HEK293 (cell line): ENCODE measurements around the gene CSDE1.

Experiments used
- CTCF ChIA-PET: fragments of 350-600 bp; formaldehyde crosslinking; extraction: SDS; loops from one replicate; lab custom pipeline; 2021; ENCODE audit warnings: antibody characterized with exemption; lab: Yijun Ruan, JAX
- POLR2A ChIA-PET: fragments of 300-600 bp; formaldehyde crosslinking; extraction: SDS; loops from one replicate; lab custom pipeline; 2020; ENCODE audit warnings: antibody characterized with exemption, inconsistent platforms; lab: Yijun Ruan, JAX
- H3K27ac ChIP-seq: fragments of 200-500 bp; sonication (Bioruptor generic); 2 replicates; pipeline ENCODE4 v1.5.1; 2014; ENCODE audit warnings: low read depth, low read length, control low read depth, inconsistent platforms; ENCODE audit errors: extremely low read depth
- H3K36me3 ChIP-seq, 2 experiments: fragments of 200-500 bp in 1 of 2; sonication (Bioruptor generic) in 1 of 2; 1 replicate in 1 of 2; 2 replicates in 1 of 2; pipeline ENCODE4 v1.5.1; 2014 to 2017; ENCODE audit warnings: inconsistent platforms in 2 of 2, low read length in 2 of 2; ENCODE audit not compliant: control insufficient read depth in 2 of 2, insufficient read depth in 1 of 2
- H3K4me1 ChIP-seq: fragments of 200-500 bp; sonication (Bioruptor generic); 2 replicates; pipeline ENCODE4 v1.5.1; 2014; ENCODE audit warnings: mild to moderate bottlenecking, low read length, inconsistent platforms; ENCODE audit not compliant: control insufficient read depth, insufficient read depth
- H3K4me3 ChIP-seq: 2 replicates; pipeline ENCODE4 v1.5.1; 2011; ENCODE audit warnings: low read depth, mild to moderate bottlenecking, control low read depth, low read length, moderate library complexity
- H3K9me3 ChIP-seq: fragments of 200-500 bp; sonication (Bioruptor generic); 2 replicates; pipeline ENCODE4 v1.5.1; 2014; ENCODE audit warnings: low read depth, low read length, inconsistent platforms; ENCODE audit not compliant: control insufficient read depth, insufficient read depth
- KLF1 ChIP-seq: fragments of 450-650 bp; formaldehyde crosslinking; IDR thresholded peaks from 2 replicates; pipeline ENCODE4 v1.5.1; 2016; ENCODE audit warnings: missing biosample characterization, missing genetic modification characterization
- SCRT1 ChIP-seq: fragments of 450-650 bp; formaldehyde crosslinking; IDR thresholded peaks from 2 replicates; pipeline ENCODE4 v1.5.1; 2016; ENCODE audit warnings: missing biosample characterization, missing genetic modification characterization, borderline replicate concordance
- SP3 ChIP-seq: fragments of 450-650 bp; formaldehyde crosslinking; IDR thresholded peaks from 2 replicates; pipeline ENCODE4 v1.5.1; 2016; ENCODE audit warnings: missing biosample characterization, missing genetic modification characterization
- ZBTB48 ChIP-seq: fragments of 450-650 bp; formaldehyde crosslinking; IDR thresholded peaks from 2 replicates; pipeline ENCODE4 v1.5.1; 2016; ENCODE audit warnings: missing biosample characterization, missing genetic modification characterization
- ZBTB7A ChIP-seq: fragments of 450-650 bp; formaldehyde crosslinking; IDR thresholded peaks from 2 replicates; pipeline ENCODE4 v1.5.1; 2016; ENCODE audit warnings: low read depth, missing biosample characterization, missing genetic modification characterization
- ZFP69B ChIP-seq: fragments of 450-650 bp; formaldehyde crosslinking; IDR thresholded peaks from 2 replicates; pipeline ENCODE4 v1.5.1; 2016; ENCODE audit warnings: missing biosample characterization, missing genetic modification characterization
- ZNF133 ChIP-seq: fragments of 450-650 bp; formaldehyde crosslinking; IDR thresholded peaks from 2 replicates; pipeline ENCODE4 v1.5.1; 2016; ENCODE audit warnings: missing biosample characterization, missing genetic modification characterization
- ZNF184 ChIP-seq: fragments of 450-650 bp; IDR thresholded peaks from 2 replicates; pipeline ENCODE4 v1.5.1; 2018; ENCODE audit warnings: missing biosample characterization, mild to moderate bottlenecking, missing genetic modification characterization
- ZNF311 ChIP-seq: fragments of 450-650 bp; formaldehyde crosslinking; IDR thresholded peaks from 2 replicates; pipeline ENCODE4 v1.5.1; 2017; ENCODE audit warnings: missing biosample characterization, missing genetic modification characterization, borderline replicate concordance
- ZNF324 ChIP-seq: fragments of 450-650 bp; formaldehyde crosslinking; IDR thresholded peaks from 2 replicates; pipeline ENCODE4 v1.5.1; 2016; ENCODE audit warnings: missing biosample characterization, missing genetic modification characterization
- ZNF416 ChIP-seq: fragments of 450-650 bp; formaldehyde crosslinking; IDR thresholded peaks from 2 replicates; pipeline ENCODE4 v1.5.1; 2016; ENCODE audit warnings: missing biosample characterization, missing genetic modification characterization
- ZNF529 ChIP-seq: fragments of 450-650 bp; formaldehyde crosslinking; IDR thresholded peaks from 2 replicates; pipeline ENCODE4 v1.5.1; 2017; ENCODE audit warnings: missing genetic modification characterization, missing biosample characterization; ENCODE audit not compliant: insufficient replicate concordance
- ZNF596 ChIP-seq: fragments of 450-650 bp; IDR thresholded peaks from 2 replicates; pipeline ENCODE4 v1.5.0; 2018; ENCODE audit warnings: missing biosample characterization, mild to moderate bottlenecking, missing genetic modification characterization, moderate library complexity
- ZNF624 ChIP-seq: fragments of 450-650 bp; formaldehyde crosslinking; IDR thresholded peaks from 2 replicates; pipeline ENCODE4 v1.5.1; 2017; ENCODE audit warnings: missing biosample characterization, missing genetic modification characterization
- ZNF654 ChIP-seq: fragments of 450-650 bp; formaldehyde crosslinking; IDR thresholded peaks from 2 replicates; pipeline ENCODE4 v1.5.1; 2016; ENCODE audit warnings: low read depth, missing biosample characterization, missing genetic modification characterization
- ZNF670 ChIP-seq: fragments of 450-650 bp; formaldehyde crosslinking; IDR thresholded peaks from 2 replicates; pipeline ENCODE4 v1.5.1; 2016; ENCODE audit warnings: missing biosample characterization, missing genetic modification characterization, low read depth
- ZNF776 ChIP-seq: fragments of 450-650 bp; formaldehyde crosslinking; IDR thresholded peaks from 2 replicates; pipeline ENCODE4 v1.5.0; 2017; ENCODE audit warnings: missing biosample characterization, missing genetic modification characterization, borderline replicate concordance
- TF ChIP-seq, protein P1 (sequence below): fragments of 450-650 bp; formaldehyde crosslinking; IDR thresholded peaks from 2 replicates; pipeline ENCODE4 v1.5.1; 2016; ENCODE audit warnings: missing biosample characterization, missing genetic modification characterization
- TF ChIP-seq, protein P2 (sequence below): fragments of 450-650 bp; formaldehyde crosslinking; IDR thresholded peaks from 2 replicates; pipeline ENCODE4 v1.5.1; 2016; ENCODE audit warnings: missing biosample characterization, missing genetic modification characterization
- TF ChIP-seq, protein P3 (sequence below): fragments of 450-650 bp; formaldehyde crosslinking; IDR thresholded peaks from 2 replicates; pipeline ENCODE4 v1.5.1; 2016; ENCODE audit warnings: missing biosample characterization, missing genetic modification characterization
- TF ChIP-seq, protein P4 (sequence below): fragments of 450-650 bp; formaldehyde crosslinking; IDR thresholded peaks from 2 replicates; pipeline ENCODE4 v1.5.1; 2016; ENCODE audit warnings: missing biosample characterization, missing genetic modification characterization

The CSDE1 gene

DNA sequence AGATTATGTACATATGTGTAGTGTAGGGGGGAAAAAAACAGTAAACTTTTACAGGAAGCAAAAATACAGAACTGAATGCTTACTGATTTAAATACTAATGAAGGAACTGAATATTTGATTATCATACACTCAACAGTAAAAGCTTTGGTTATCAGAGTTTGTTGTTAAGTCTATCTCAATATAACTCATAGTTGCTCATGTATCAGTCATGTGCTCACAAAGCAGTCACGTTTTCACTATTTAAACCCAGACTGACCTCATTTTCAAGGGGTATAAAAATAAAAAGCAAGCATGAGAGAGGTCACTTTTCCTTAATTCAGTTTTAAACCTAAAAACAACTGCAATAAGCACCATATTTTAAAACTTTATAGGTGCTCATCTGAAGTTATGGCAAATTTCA lies 34.3 kb downstream of the CSDE1 start:
- ChIA-PET POLR2A (no interaction called here), CTCF (interaction anchor here (1.1 kb wide), 1 partner anchor 377 kb away, joined by 4 read pairs; no protein-coding TSS in a partner anchor)
- Histone ChIP-seq H3K9me3 (no peaks in the 10 kb centered on the region), H3K27ac (no peak overlapping the region), H3K36me3 (peaks cover 72 to 100% of the 10 kb centered on the region in 2 experiments), H3K4me1 (no peaks in the 10 kb centered on the region), H3K4me3 (no peak overlapping the region)
- TF ChIP-seq ZNF654 (tag by site-specific recombination) (no peak), ZNF529 (no peak), ZNF624 (no peak)
- TF ChIP-seq, protein P1, sequence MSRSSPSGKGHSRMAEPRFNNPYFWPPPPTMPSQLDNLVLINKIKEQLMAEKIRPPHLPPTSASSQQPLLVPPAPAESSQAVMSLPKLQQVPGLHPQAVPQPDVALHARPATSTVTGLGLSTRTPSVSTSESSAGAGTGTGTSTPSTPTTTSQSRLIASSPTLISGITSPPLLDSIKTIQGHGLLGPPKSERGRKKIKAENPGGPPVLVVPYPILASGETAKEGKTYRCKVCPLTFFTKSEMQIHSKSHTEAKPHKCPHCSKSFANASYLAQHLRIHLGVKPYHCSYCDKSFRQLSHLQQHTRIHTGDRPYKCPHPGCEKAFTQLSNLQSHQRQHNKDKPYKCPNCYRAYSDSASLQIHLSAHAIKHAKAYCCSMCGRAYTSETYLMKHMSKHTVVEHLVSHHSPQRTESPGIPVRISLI (tag by site-specific recombination) = no peak

DNA sequence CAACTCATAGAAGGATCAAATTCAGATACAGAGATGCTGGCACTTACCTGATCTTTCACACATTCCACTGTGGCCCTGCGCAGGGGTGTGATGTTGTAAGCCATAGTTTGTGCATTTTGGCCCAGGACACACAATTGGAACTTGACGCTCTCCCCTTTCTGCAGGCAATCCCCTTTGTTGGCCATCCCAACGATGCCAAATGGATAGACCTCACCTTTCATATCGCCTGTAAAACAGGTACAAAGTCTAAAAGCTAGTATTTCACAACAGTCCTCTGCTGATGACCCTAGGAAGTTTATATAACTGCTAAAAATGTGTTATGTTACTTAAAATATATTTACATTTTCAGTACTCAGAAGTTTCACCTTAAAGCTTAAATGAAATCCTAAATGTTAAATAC lies 37.3 kb downstream of the CSDE1 start:
- no peaks in the 10 kb centered on the region for H3K4me1 ChIP-seq
- POLR2A ChIA-PET = no interaction called here
- no peaks in the 10 kb centered on the region for H3K9me3 ChIP-seq
- TF ChIP-seq, protein P2, sequence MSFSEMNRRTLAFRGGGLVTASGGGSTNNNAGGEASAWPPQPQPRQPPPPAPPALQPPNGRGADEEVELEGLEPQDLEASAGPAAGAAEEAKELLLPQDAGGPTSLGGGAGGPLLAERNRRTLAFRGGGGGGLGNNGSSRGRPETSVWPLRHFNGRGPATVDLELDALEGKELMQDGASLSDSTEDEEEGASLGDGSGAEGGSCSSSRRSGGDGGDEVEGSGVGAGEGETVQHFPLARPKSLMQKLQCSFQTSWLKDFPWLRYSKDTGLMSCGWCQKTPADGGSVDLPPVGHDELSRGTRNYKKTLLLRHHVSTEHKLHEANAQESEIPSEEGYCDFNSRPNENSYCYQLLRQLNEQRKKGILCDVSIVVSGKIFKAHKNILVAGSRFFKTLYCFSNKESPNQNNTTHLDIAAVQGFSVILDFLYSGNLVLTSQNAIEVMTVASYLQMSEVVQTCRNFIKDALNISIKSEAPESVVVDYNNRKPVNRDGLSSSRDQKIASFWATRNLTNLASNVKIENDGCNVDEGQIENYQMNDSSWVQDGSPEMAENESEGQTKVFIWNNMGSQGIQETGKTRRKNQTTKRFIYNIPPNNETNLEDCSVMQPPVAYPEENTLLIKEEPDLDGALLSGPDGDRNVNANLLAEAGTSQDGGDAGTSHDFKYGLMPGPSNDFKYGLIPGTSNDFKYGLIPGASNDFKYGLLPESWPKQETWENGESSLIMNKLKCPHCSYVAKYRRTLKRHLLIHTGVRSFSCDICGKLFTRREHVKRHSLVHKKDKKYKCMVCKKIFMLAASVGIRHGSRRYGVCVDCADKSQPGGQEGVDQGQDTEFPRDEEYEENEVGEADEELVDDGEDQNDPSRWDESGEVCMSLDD = no peak
- TF ChIP-seq ZFP69B (tag by site-specific recombination) = no peak
- TF ChIP-seq KLF1 (tag by site-specific recombination) = no peak
- TF ChIP-seq, protein P3, sequence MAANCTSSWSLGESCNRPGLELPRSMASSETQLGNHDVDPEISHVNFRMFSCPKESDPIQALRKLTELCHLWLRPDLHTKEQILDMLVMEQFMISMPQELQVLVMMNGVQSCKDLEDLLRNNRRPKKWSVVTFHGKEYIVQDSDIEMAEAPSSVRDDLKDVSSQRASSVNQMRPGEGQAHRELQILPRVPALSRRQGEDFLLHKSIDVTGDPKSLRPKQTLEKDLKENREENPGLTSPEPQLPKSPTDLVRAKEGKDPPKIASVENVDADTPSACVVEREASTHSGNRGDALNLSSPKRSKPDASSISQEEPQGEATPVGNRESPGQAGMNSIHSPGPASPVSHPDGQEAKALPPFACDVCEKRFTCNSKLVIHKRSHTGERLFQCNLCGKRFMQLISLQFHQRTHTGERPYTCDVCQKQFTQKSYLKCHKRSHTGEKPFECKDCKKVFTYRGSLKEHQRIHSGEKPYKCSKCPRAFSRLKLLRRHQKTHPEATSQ = no peak
- TF ChIP-seq ZNF133 (tag by site-specific recombination) = no peak
- no peak for TF ChIP-seq SCRT1 (tag by site-specific recombination)
- no peak for TF ChIP-seq ZBTB48 (tag by site-specific recombination)
- TF ChIP-seq ZNF184 = no peak
- no peak for TF ChIP-seq ZNF670 (tag by site-specific recombination)
- no peak for TF ChIP-seq ZNF311 (tag by site-specific recombination)
- no peak for TF ChIP-seq ZNF324 (tag by site-specific recombination)
- no peak for TF ChIP-seq ZNF776 (tag by site-specific recombination)
- TF ChIP-seq SP3 (tag by site-specific recombination) = no peak
- TF ChIP-seq ZBTB7A (tag by site-specific recombination) = no peak
- TF ChIP-seq, protein P4, sequence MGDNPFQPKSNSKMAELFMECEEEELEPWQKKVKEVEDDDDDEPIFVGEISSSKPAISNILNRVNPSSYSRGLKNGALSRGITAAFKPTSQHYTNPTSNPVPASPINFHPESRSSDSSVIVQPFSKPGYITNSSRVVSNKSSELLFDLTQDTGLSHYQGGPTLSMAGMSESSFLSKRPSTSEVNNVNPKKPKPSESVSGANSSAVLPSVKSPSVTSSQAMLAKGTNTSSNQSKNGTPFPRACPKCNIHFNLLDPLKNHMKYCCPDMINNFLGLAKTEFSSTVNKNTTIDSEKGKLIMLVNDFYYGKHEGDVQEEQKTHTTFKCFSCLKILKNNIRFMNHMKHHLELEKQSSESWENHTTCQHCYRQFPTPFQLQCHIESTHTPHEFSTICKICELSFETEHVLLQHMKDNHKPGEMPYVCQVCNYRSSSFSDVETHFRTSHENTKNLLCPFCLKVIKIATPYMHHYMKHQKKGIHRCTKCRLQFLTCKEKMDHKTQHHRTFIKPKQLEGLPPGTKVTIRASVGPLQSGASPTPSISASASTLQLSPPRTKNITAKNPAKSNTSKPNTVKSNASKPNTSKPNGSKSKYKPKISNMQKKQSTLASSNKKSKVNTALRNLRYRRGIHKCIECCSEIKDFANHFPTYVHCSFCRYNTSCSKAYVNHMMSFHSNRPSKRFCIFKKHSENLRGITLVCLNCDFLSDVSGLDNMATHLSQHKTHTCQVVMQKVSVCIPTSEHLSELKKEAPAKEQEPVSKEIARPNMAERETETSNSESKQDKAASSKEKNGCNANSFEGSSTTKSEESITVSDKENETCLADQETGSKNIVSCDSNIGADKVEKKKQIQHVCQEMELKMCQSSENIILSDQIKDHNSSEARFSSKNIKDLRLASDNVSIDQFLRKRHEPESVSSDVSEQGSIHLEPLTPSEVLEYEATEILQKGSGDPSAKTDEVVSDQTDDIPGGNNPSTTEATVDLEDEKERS (tag by site-specific recombination) = no peak
- no peak for TF ChIP-seq ZNF416 (tag by site-specific recombination)
- TF ChIP-seq ZNF596 = no peak
- TF ChIP-seq, all 188 proteins: peak for 0
- Histone ChIP-seq H3K27ac (no peak overlapping the region), H3K36me3 (peaks cover 60 to 86% of the 10 kb centered on the region in 2 experiments), H3K4me3 (no peak overlapping the region)
- CTCF ChIA-PET = interaction anchor here (1.1 kb wide), 1 partner anchor 18 kb away, joined by 6 read pairs; no protein-coding TSS in a partner anchor
